Natural killer cell (primary cell): ENCODE results near the gene C4orf54. TPM values are rescaled to one million over a fixed set of nuclear protein-coding genes. Genes with fewer than 3 reads are reported as not detected.

Experiments
- ATAC-seq, 3 donors: fragments of 150-1000 bp in 2 of 3; fragments of 200-7000 bp in 1 of 3; cut with Tn5 transposase; 1 replicate in 1 of 3; 2 replicates in 2 of 3; pipeline ENCODE4 v1.10.0; 2021; ENCODE audit warnings: mild to moderate bottlenecking in 2 of 3, moderate library complexity in 2 of 3
- DNase-seq, 2 donors: peaks; one replicate each; pipeline versions ENCODE4 v3.0.0 to v3.0.0-alpha.2; 2013 to 2021; ENCODE audit warnings: mixed read lengths in 1 of 2
- H3K27ac ChIP-seq: one replicate; pipeline ENCODE4 v1.5.1; 2013; ENCODE audit warnings: mild to moderate bottlenecking, low read length
- H3K27me3 ChIP-seq: one replicate; pipeline ENCODE4 v1.6.1; 2013; ENCODE audit warnings: low read length; ENCODE audit not compliant: control insufficient read depth, insufficient read depth
- H3K36me3 ChIP-seq: one replicate; pipeline ENCODE4 v1.6.1; 2013; ENCODE audit warnings: low read length; ENCODE audit not compliant: control insufficient read depth, insufficient read depth
- H3K4me1 ChIP-seq: one replicate; pipeline ENCODE4 v1.6.1; 2013; ENCODE audit warnings: low read length; ENCODE audit not compliant: control insufficient read depth, insufficient read depth
- H3K4me3 ChIP-seq: one replicate; pipeline ENCODE4 v1.5.1; 2013; ENCODE audit warnings: low read length
- H3K9me3 ChIP-seq: one replicate; pipeline ENCODE4 v1.6.1; 2013; ENCODE audit warnings: low read length; ENCODE audit not compliant: control insufficient read depth, insufficient read depth
- H3K27ac Mint-ChIP-seq, 2 donors: one replicate each; pipeline ENCODE4 v1.8.0; 2022; ENCODE audit warnings: mild to moderate bottlenecking in 2 of 2, mixed read lengths in 2 of 2, moderate library complexity in 1 of 2
- H3K27me3 Mint-ChIP-seq, 2 donors: one replicate each; pipeline ENCODE4 v1.8.0; 2022; ENCODE audit warnings: low read depth in 2 of 2, mixed read lengths in 2 of 2
- H3K36me3 Mint-ChIP-seq: one replicate; pipeline ENCODE4 v1.8.0; 2022; ENCODE audit warnings: mixed read lengths
- H3K4me1 Mint-ChIP-seq, 2 donors: one replicate each; pipeline ENCODE4 v1.8.0; 2022; ENCODE audit warnings: mixed read lengths in 2 of 2
- H3K4me3 Mint-ChIP-seq: one replicate; pipeline ENCODE4 v1.8.0; 2022; ENCODE audit warnings: mild to moderate bottlenecking, moderate library complexity, mixed read lengths
- H3K9me3 Mint-ChIP-seq, 2 donors: one replicate each; pipeline ENCODE4 v1.8.0; 2022; ENCODE audit warnings: mixed read lengths in 2 of 2
- WGBS: methylation state at CpG from one replicate; pipeline ENCODE4 v1.1.7; 2013; ENCODE audit warnings: missing lambda C conversion rate; ENCODE audit not compliant: insufficient coverage; 5-methylcytosine and 5-hydroxymethylcytosine counted together
- intact Hi-C: fragments of 100-400 bp; cut with micrococcal nuclease; formaldehyde crosslinking; loops from one replicate; pipeline ENCODE4 v1.14.2; 2022
- total RNA-seq, 4 donors: library from RNA; stranded (reverse); fragments of 120-200 nt in 1 of 4; gene quantifications; one replicate each; pipeline versions ENCODE4 v1.2.3 to v1.2.4, GENCODE V29; 2013 to 2022
- TF ChIP-seq, protein P1 (sequence below): fragments of 200-600 bp; IDR thresholded peaks from one replicate; pipeline ENCODE4 v1.8.0; 2022; ENCODE audit warnings: antibody characterized with exemption

Gene C4orf54
- total RNA-seq, 3 donors from 2014 or later (not counting 1 experiment from before 2014, with no cell fraction given): not detected

DNA sequence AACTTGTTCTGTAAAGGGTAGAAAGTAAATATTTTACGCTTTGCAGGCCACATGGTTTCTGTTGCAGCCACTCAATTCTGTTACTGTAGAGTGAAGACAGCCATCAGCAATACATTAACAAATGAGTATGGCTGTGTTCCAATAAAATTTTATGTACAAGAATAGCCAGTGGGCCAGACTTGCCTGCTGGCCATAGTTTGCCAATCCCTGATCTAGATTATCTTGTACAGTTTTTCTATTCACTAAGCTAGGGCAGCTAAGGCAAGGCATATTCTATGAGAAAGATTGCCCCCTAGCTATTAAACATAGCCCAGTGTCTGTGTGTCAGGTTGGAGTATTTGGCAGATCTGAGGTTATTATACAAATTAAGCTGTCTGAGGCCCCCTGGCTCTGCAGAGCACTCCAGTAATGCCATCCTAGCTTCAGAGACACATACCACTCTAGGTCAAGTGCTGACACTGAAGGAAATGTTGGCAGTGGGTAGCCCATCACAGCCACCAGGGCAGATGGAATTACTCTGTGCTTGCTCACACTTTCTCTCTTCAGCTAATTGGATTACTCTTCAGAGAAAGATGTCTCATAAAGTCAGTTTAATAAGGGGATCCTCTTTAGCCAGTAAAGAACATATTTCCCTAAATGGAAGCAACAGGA is 42.3 kb downstream of the C4orf54 start:
- H3K27ac Mint-ChIP-seq: no peak overlapping the region
- intact Hi-C loops: no loop called here
- DNase-seq (peak in 1 of 2 donors; percentile 2), ATAC-seq (no peak)
- Histone ChIP-seq H3K4me1 (no peaks in the 10 kb centered on the region), H3K27me3 (no peaks in the 10 kb centered on the region), H3K4me3 (no peak overlapping the region), H3K9me3 (no peaks in the 10 kb centered on the region), H3K36me3 (no peaks in the 10 kb centered on the region), H3K27ac (no peak overlapping the region)
- no peak overlapping the region for H3K4me3 Mint-ChIP-seq
- H3K36me3 Mint-ChIP-seq: no peaks in the 10 kb centered on the region
- TF ChIP-seq, protein P1, sequence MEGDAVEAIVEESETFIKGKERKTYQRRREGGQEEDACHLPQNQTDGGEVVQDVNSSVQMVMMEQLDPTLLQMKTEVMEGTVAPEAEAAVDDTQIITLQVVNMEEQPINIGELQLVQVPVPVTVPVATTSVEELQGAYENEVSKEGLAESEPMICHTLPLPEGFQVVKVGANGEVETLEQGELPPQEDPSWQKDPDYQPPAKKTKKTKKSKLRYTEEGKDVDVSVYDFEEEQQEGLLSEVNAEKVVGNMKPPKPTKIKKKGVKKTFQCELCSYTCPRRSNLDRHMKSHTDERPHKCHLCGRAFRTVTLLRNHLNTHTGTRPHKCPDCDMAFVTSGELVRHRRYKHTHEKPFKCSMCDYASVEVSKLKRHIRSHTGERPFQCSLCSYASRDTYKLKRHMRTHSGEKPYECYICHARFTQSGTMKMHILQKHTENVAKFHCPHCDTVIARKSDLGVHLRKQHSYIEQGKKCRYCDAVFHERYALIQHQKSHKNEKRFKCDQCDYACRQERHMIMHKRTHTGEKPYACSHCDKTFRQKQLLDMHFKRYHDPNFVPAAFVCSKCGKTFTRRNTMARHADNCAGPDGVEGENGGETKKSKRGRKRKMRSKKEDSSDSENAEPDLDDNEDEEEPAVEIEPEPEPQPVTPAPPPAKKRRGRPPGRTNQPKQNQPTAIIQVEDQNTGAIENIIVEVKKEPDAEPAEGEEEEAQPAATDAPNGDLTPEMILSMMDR: no peak
- no peaks in the 10 kb centered on the region for H3K9me3 Mint-ChIP-seq
- H3K4me1 Mint-ChIP-seq: no peaks in the 10 kb centered on the region
- peaks cover 0 to 19% of the 10 kb centered on the region in 2 donors for H3K27me3 Mint-ChIP-seq
- 100% methylated on average over 1 of the region's 1 CpG for WGBS

DNA sequence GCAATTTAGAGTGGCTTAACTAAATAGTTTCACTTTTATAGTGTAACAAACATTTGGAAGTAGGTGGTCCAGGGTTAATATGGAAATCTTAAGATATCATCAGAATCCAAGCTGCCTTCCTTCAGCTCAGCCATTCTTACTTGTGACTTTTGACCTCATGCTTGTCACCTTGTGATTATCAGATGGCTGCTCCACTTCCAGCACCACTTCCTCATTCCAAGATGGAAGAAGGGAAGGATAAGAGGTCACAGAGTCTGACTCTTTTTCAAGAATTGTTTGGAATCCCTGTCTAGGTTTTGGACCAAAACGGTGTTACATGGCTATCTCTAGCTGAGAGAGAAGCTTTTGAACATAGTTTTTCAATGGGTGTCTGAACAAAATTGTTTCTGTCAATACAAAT is 43.1 kb downstream of the C4orf54 start:
- H3K9me3 Mint-ChIP-seq: no peaks in the 10 kb centered on the region
- no peaks in the 10 kb centered on the region for H3K27me3 ChIP-seq
- H3K4me3 Mint-ChIP-seq: no peak overlapping the region
- no peak for ATAC-seq
- H3K27ac Mint-ChIP-seq: no peak overlapping the region
- WGBS: 57% methylated on average over 1 of the region's 1 CpG
- H3K9me3 ChIP-seq: no peaks in the 10 kb centered on the region
- DNase-seq: no peak
- H3K4me1 ChIP-seq: no peaks in the 10 kb centered on the region
- peaks cover 3 to 23% of the 10 kb centered on the region in 2 donors for H3K27me3 Mint-ChIP-seq
- H3K36me3 ChIP-seq: no peaks in the 10 kb centered on the region
- intact Hi-C loops: no loop called here
- TF ChIP-seq, protein P1: no peak
- no peak overlapping the region for H3K4me3 ChIP-seq
- no peak overlapping the region for H3K27ac ChIP-seq
- no peaks in the 10 kb centered on the region for H3K4me1 Mint-ChIP-seq
- H3K36me3 Mint-ChIP-seq: no peaks in the 10 kb centered on the region

DNA sequence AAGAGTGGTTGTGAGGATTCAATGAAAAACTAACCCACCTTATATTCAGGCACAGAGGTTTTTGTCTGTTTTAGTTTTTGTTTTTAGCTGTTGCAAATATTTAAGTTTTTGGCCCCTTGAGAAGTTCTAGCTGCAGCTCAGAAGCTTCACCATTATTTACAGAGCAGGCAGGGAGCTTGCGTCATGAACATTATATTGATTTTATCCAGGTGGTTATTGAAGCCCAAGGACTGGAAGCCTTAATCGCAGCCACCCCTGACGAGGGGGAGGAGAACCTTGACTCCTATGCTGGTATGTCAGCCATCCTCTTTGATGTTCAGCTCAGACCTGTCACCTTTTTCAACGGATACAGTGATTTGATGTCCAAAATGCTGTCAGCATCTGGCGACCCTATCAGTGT is 44.9 kb downstream of the C4orf54 start:
- WGBS: 75% methylated on average over 5 of the region's 5 CpGs
- no peak for ATAC-seq
- no peak overlapping the region for H3K27ac Mint-ChIP-seq
- no peaks in the 10 kb centered on the region for H3K4me1 ChIP-seq
- peaks cover 6 to 29% of the 10 kb centered on the region in 2 donors for H3K27me3 Mint-ChIP-seq
- TF ChIP-seq, protein P1: no peak
- H3K4me3 ChIP-seq: no peak overlapping the region
- no peaks in the 10 kb centered on the region for H3K4me1 Mint-ChIP-seq
- intact Hi-C loops: no loop called here
- H3K9me3 Mint-ChIP-seq: no peaks in the 10 kb centered on the region
- H3K36me3 ChIP-seq: no peaks in the 10 kb centered on the region
- no peaks in the 10 kb centered on the region for H3K36me3 Mint-ChIP-seq
- no peak for DNase-seq
- H3K27me3 ChIP-seq: no peaks in the 10 kb centered on the region
- no peak overlapping the region for H3K4me3 Mint-ChIP-seq
- no peak overlapping the region for H3K27ac ChIP-seq
- H3K9me3 ChIP-seq: no peaks in the 10 kb centered on the region

DNA sequence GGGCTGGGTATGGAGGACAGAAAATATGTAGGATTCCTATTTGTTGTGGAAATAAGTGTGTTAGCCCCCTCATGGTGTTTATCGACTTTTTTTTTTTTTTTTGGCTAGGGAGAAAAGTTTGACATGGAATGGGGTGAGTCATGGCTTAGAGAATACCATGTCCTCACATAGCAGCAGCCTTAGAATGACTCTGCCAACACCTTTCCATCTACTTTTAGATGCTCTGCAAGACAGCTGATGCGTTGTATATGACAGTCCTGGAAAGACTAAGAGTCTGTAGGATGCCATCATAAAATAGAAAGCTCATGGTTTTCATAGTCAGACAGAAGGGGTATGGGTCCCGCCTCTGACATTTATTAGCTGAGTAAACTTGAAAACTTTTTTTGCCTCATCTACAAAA is 45.3 kb downstream of the C4orf54 start:
- Mint-ChIP-seq H3K36me3 (no peaks in the 10 kb centered on the region), H3K27me3 (peaks cover 6 to 25% of the 10 kb centered on the region in 2 donors), H3K9me3 (no peaks in the 10 kb centered on the region), H3K4me1 (no peaks in the 10 kb centered on the region), H3K27ac (no peak overlapping the region), H3K4me3 (no peak overlapping the region)
- no peak overlapping the region for H3K4me3 ChIP-seq
- 73% methylated on average over 2 of the region's 3 CpGs for WGBS
- no peaks in the 10 kb centered on the region for H3K36me3 ChIP-seq
- H3K9me3 ChIP-seq: no peaks in the 10 kb centered on the region
- TF ChIP-seq, protein P1: no peak
- ATAC-seq: no peak
- no peaks in the 10 kb centered on the region for H3K4me1 ChIP-seq
- no peaks in the 10 kb centered on the region for H3K27me3 ChIP-seq
- DNase-seq: no peak
- intact Hi-C loops: no loop called here
- H3K27ac ChIP-seq: no peak overlapping the region
